ENCODE measurements around the gene GREB1L. TPM values are rescaled to one million over a fixed set of nuclear protein-coding genes. Genes with fewer than 3 reads are reported as not detected.

The GREB1L gene
- total and polyA plus RNA-seq, 2 experiments from 2014 or later = 1.9 to 3.0 TPM

GRCh38 chr18:21295101-21295500 is 53.1 kb downstream of the GREB1L start:
- H3K9me2 ChIP-seq (ENCODE audit: insufficient read depth) = no peaks in the 10 kb centered on the region
- H3K27ac ChIP-seq = no peak overlapping the region
- DNase-seq = no peak
- no peaks in the 10 kb centered on the region for H3F3A ChIP-seq (ENCODE audit: insufficient read depth)
- H3K4me3 ChIP-seq = no peak overlapping the region
- H3K9me3 ChIP-seq (ENCODE audit: low read depth) = no peaks in the 10 kb centered on the region
- H3K4me1 ChIP-seq (ENCODE audit: insufficient read depth) = peaks cover 9% of the 10 kb centered on the region
- no peaks in the 10 kb centered on the region for H3K27me3 ChIP-seq (replicated peaks; ENCODE audit: insufficient read depth)
- in situ Hi-C loops (cut with MboI) = no loop called here
- no peak overlapping the region for H3K4me2 ChIP-seq (ENCODE audit: unreplicated experiment)
- no peak for TF ChIP-seq EZH2 (IDR thresholded peaks at IDR 0.05; ENCODE audit: insufficient read depth, poor library complexity, severe bottlenecking)
- no peak for TF ChIP-seq EZH2phosphoT487 (IDR thresholded peaks at IDR 0.05; ENCODE audit: insufficient read depth, low read depth)
- H3K9ac ChIP-seq = no peak overlapping the region
- WGBS, 2 experiments (ENCODE audit: low coverage in 1 of 2, low lambda C conversion rate in 2 of 2, missing lambda C conversion rate in 2 of 2) = 83 to 89% methylated on average over 3 of the region's 3 CpGs
- H3K36me3 ChIP-seq (ENCODE audit: low read depth) = no peaks in the 10 kb centered on the region
- no peak overlapping the region for H2AFZ ChIP-seq
- H4K20me1 ChIP-seq (ENCODE audit: insufficient read depth) = no peaks in the 10 kb centered on the region
- H3K79me2 ChIP-seq (ENCODE audit: insufficient read depth) = no peaks in the 10 kb centered on the region

GRCh38 chr18:21296045-21296444 is 54.0 kb downstream of the GREB1L start:
- H2AFZ ChIP-seq = no peak overlapping the region
- in situ Hi-C loops (cut with MboI) = no loop called here

DNA sequence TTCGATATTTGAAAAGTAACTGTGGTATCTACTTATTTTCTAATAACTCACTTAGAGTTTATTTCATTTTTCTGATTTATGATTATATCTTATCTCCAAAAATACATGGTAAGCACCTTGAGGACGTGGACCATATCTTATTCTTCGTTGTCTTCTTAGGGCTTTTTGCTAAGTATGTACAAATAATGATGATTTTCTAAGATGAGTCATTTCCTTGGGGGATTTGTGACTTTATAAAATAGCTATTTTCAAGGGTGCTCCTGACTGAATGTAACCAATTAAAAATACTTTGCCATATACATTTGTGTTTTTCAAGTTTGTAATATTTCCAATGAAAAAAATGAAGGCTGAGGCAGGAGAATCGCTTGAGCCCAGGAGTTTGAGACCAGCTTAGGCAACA is 56.3 kb downstream of the GREB1L start:
- no peak overlapping the region for H3K4me3 ChIP-seq
- H3K9me2 ChIP-seq (ENCODE audit: insufficient read depth) = peaks cover 4% of the 10 kb centered on the region; the same call in 1 of the 2 replicates
- H3K9ac ChIP-seq = no peak overlapping the region
- peaks cover 21% of the 10 kb centered on the region for H3K4me1 ChIP-seq (ENCODE audit: insufficient read depth)
- no peaks in the 10 kb centered on the region for H3K36me3 ChIP-seq (ENCODE audit: low read depth)
- in situ Hi-C loops (cut with MboI) = no loop called here
- no peak overlapping the region for H2AFZ ChIP-seq
- no peaks in the 10 kb centered on the region for H4K20me1 ChIP-seq (ENCODE audit: insufficient read depth)
- peak overlapping the region; percentile 16 for H3K4me2 ChIP-seq (ENCODE audit: unreplicated experiment)
- 78 to 83% methylated on average over 4 of the region's 4 CpGs for WGBS, 2 experiments (ENCODE audit: low coverage in 1 of 2, low lambda C conversion rate in 2 of 2, missing lambda C conversion rate in 2 of 2)
- H3K9me3 ChIP-seq (ENCODE audit: low read depth) = no peaks in the 10 kb centered on the region
- no peak for TF ChIP-seq EZH2phosphoT487 (IDR thresholded peaks at IDR 0.05; ENCODE audit: insufficient read depth, low read depth)
- no peak for TF ChIP-seq EZH2 (IDR thresholded peaks at IDR 0.05; ENCODE audit: insufficient read depth, poor library complexity, severe bottlenecking)
- no peaks in the 10 kb centered on the region for H3K79me2 ChIP-seq (ENCODE audit: insufficient read depth)
- no peaks in the 10 kb centered on the region for H3F3A ChIP-seq (ENCODE audit: insufficient read depth)
- H3K27ac ChIP-seq = no peak overlapping the region
- H3K27me3 ChIP-seq (replicated peaks; ENCODE audit: insufficient read depth) = no peaks in the 10 kb centered on the region
- DNase-seq = peak; percentile 15

More at GRCh38 chr18:21296045-21296444, 54.0 kb downstream of the GREB1L start:
- no peak for DNase-seq
- no peaks in the 10 kb centered on the region for H3K9me3 ChIP-seq (ENCODE audit: low read depth)
- WGBS, 2 experiments (ENCODE audit: low coverage in 1 of 2, low lambda C conversion rate in 2 of 2, missing lambda C conversion rate in 2 of 2) = 83 to 88% methylated on average over 1 of the region's 1 CpG
- H3K4me2 ChIP-seq (ENCODE audit: unreplicated experiment) = no peak overlapping the region
- no peaks in the 10 kb centered on the region for H3F3A ChIP-seq (ENCODE audit: insufficient read depth)
- no peaks in the 10 kb centered on the region for H4K20me1 ChIP-seq (ENCODE audit: insufficient read depth)
- H3K27me3 ChIP-seq (replicated peaks; ENCODE audit: insufficient read depth) = no peaks in the 10 kb centered on the region
- H3K36me3 ChIP-seq (ENCODE audit: low read depth) = no peaks in the 10 kb centered on the region
- H3K4me3 ChIP-seq = no peak overlapping the region
- TF ChIP-seq EZH2 (IDR thresholded peaks at IDR 0.05; ENCODE audit: insufficient read depth, poor library complexity, severe bottlenecking) (no peak), EZH2phosphoT487 (IDR thresholded peaks at IDR 0.05; ENCODE audit: insufficient read depth, low read depth) (no peak)
- peaks cover 16% of the 10 kb centered on the region for H3K4me1 ChIP-seq (ENCODE audit: insufficient read depth)
- H3K27ac ChIP-seq = no peak overlapping the region
- H3K79me2 ChIP-seq (ENCODE audit: insufficient read depth) = no peaks in the 10 kb centered on the region
- no peaks in the 10 kb centered on the region for H3K9me2 ChIP-seq (ENCODE audit: insufficient read depth)
- no peak overlapping the region for H3K9ac ChIP-seq

DNA sequence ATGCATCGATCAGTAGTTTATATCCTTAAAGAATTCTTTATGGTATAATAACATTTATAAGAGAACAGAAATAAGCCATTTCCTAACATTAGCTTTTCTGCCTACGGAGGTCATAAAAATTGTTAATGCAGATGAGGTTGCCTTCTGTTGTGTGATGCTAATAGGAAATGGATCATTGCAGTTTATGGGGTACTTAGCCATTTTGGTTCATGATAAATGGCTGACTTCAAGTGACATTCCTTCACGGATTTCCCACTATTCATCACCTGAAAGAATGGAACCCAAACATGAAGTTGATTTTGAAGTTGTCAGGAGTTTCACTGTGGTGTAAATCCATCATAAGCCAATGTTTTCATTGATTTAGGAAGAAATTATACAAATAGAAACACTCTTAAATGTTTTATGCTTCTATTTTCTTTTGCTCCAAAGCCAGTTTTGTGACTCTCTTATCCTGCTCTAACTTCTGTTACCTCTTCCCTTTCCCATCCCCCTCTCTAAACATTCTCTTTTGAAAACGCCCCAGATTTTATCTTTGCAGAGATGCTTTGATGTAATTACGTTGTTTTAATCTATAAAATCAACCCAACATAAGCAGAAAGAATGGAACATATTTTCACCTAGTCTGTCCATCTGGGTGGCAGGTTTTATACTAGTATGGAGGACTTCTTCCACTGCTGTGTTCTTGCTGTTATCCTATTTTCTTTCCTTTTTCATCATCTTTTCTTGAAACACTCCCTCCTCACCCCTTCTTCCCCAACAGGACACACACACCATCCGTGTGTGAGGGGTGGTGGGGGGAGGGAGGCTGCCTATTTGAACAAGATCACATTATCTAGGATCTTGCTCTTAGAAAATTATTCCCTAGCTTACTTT is 58.2 kb downstream of the GREB1L start:
- Histone ChIP-seq H2AFZ (no peak overlapping the region), H3K4me3 (no peak overlapping the region), H3K9ac (no peak overlapping the region), H3K36me3 (ENCODE audit: low read depth) (no peaks in the 10 kb centered on the region), H3K27ac (no peak overlapping the region), H3K4me1 (ENCODE audit: insufficient read depth) (peaks cover 26% of the 10 kb centered on the region), H3K4me2 (ENCODE audit: unreplicated experiment) (no peak overlapping the region), H4K20me1 (ENCODE audit: insufficient read depth) (no peaks in the 10 kb centered on the region), H3K27me3 (replicated peaks; ENCODE audit: insufficient read depth) (no peaks in the 10 kb centered on the region), H3K79me2 (ENCODE audit: insufficient read depth) (no peaks in the 10 kb centered on the region), H3K9me2 (ENCODE audit: insufficient read depth) (peaks cover 4% of the 10 kb centered on the region; the same call in 1 of the 2 replicates), H3K9me3 (ENCODE audit: low read depth) (no peaks in the 10 kb centered on the region), H3F3A (ENCODE audit: insufficient read depth) (no peaks in the 10 kb centered on the region)
- TF ChIP-seq EZH2 (IDR thresholded peaks at IDR 0.05; ENCODE audit: insufficient read depth, poor library complexity, severe bottlenecking) (no peak), EZH2phosphoT487 (IDR thresholded peaks at IDR 0.05; ENCODE audit: insufficient read depth, low read depth) (no peak)
- no peak for DNase-seq
- in situ Hi-C loops (cut with MboI) = no loop called here
- WGBS, 2 experiments (ENCODE audit: low coverage in 1 of 2, low lambda C conversion rate in 2 of 2, missing lambda C conversion rate in 2 of 2) = 63 to 64% methylated on average over 6 of the region's 6 CpGs

Measured in GM23248 (cell line).